Heart left ventricle (tissue), 16 donors: ENCODE measurements around the gene P2RX6. TPM values are rescaled to one million over a fixed set of nuclear protein-coding genes. Genes with fewer than 3 reads are reported as not detected.

Experiments used
- ATAC-seq, 4 donors: fragments of 200-7000 bp; cut with Tn5 transposase; one replicate each; pipeline ENCODE4 v1.9.1; 2020 to 2022; ENCODE audit warnings: moderate library complexity in 4 of 4, mild to moderate bottlenecking in 3 of 4, moderate number of reproducible peaks in 1 of 4
- DNase-seq, 5 donors: peaks; one replicate each; pipeline ENCODE4 v3.0.0-alpha.2; 2020
- H3K27ac ChIP-seq, 12 donors: fragments of 200-600 bp; sonication (generic) in 4 of 12; one replicate each; pipeline versions ENCODE4 v1.5.0 to v1.8.0; 2016 to 2022; ENCODE audit warnings: mild to moderate bottlenecking in 2 of 12
- H3K27me3 ChIP-seq, 9 donors: fragments of 200-600 bp; sonication (generic) in 2 of 9; one replicate each; pipeline versions ENCODE4 v1.5.1 to v1.8.0; 2016 to 2022; ENCODE audit warnings: mild to moderate bottlenecking in 3 of 9
- H3K36me3 ChIP-seq, 9 donors: fragments of 200-600 bp; sonication (generic) in 2 of 9; one replicate each; pipeline versions ENCODE4 v1.5.0 to v1.8.0; 2018 to 2022; ENCODE audit warnings: mild to moderate bottlenecking in 2 of 9
- H3K4me1 ChIP-seq, 12 donors: fragments of 200-600 bp; sonication (generic) in 4 of 12; one replicate each; pipeline versions ENCODE4 v1.5.0 to v1.8.0; 2016 to 2022; ENCODE audit warnings: mild to moderate bottlenecking in 3 of 12
- H3K4me3 ChIP-seq, 12 donors: fragments of 200-600 bp; sonication (generic) in 4 of 12; one replicate each; pipeline versions ENCODE4 v1.5.0 to v1.8.0; 2017 to 2022; ENCODE audit warnings: mild to moderate bottlenecking in 9 of 12, moderate library complexity in 4 of 12
- H3K9me3 ChIP-seq, 12 donors: fragments of 200-600 bp; sonication (generic) in 4 of 12; one replicate each; pipeline versions ENCODE4 v1.5.0 to v1.8.0; 2016 to 2022; ENCODE audit warnings: mild to moderate bottlenecking in 1 of 12
- CTCF ChIP-seq, 12 donors: fragments of 200-600 bp; sonication (generic) in 4 of 12; IDR thresholded peaks; one replicate each; pipeline versions ENCODE4 v1.5.0 to v1.8.0; 2018 to 2022; ENCODE audit warnings: antibody characterized with exemption in 12 of 12, mild to moderate bottlenecking in 5 of 12
- POLR2A ChIP-seq, 2 donors: fragments of 450-650 bp; IDR thresholded peaks; one replicate each; pipeline ENCODE4 v1.6.1; 2017; ENCODE audit warnings: antibody characterized with exemption in 2 of 2, mild to moderate bottlenecking in 2 of 2, moderate library complexity in 2 of 2
- WGBS, 4 donors: extraction: QIAGEN DNeasy Blood & Tissue Kit in 2 of 4; methylation state at CpG; one replicate each; pipeline versions ENCODE4 v1.1.5 to v1.1.7; 2013 to 2018; 5-methylcytosine and 5-hydroxymethylcytosine counted together
- intact Hi-C, 10 donors: fragments of 100-400 bp; cut with DNase I; formaldehyde crosslinking; loops; one replicate each; pipeline versions ENCODE4 v1.11.1 to v1.14.2; 2022
- polyA plus RNA-seq, 2 donors: library from polyadenylated mRNA; stranded (reverse); fragments of 200-250 nt; gene quantifications; one replicate each; pipeline ENCODE4 v1.2.3, GENCODE V29; 2013
- total RNA-seq, 9 donors: library from RNA; depleted of rRNA in 2 of 9; stranded (reverse); fragments of >200 nt in 2 of 9; fragmentation: NEBNext Ultra II Directional in 3 of 9; extraction: Animal tissue kit (Norgen Biotek cat#: 25700) in 3 of 9; gene quantifications; one replicate each; pipeline versions ENCODE4 v1.1.0 to v1.2.4, GENCODE V29; 2016 to 2023
- donor health status: ischemic (EF 13 %, LVEDD 7.1; RV severe dilation, severe dysfunction).
- donor health status: healthy with polysubstance abuse.
- donor health status: DM: no; HTN: yes; CAD: no.
- donor health status: DM: no; HTN: no; CAD: no.
- donor health status: ischemic (EF 25% LVEDD 6.9; RV normal size, moderate dysfunction).
- donor health status: ischemic (EF 25% LVEDD 5.7; RV mildly dilated, moderate dysfunction).
- donor health status: healthy.
- donor health status: DM: yes; HTN: yes; CAD: no.
- donor health status: ischemic (EF 35%, LVEDD 5.7; RV mildly dilated, moderate dysfunction).
- donor health status: nonischemic (EF 11% LVEDD 7.7; RV severe dilation, severe dysfunction).
- donor health status: DM: yes; HTN: yes; CAD: no.
- donor health status: PGD.
- donor health status: ischemic (EF 29% LVEDD 5.4; RV normal size, mild dysfunction).
- donor health status: nonischemic (EF 23%, LVEDD 6.1; RV moderate dilation, normal function).

The P2RX6 gene
- total and polyA plus RNA-seq, 11 donors, result 0.06 to 4.8 (median 1.5) TPM

GRCh38 chr22:20980523-20980922, 34.4 kb upstream of the P2RX6 start:
- intact Hi-C loops, result loop anchor here in 3 of 10 donors (2.0 to 10.0 kb wide), 7 partner anchors 20 to 126 kb away; partner anchors contain the start of genes CRKL (in 1 of the 3), PI4KA (in 1 of the 3) and SNAP29 (in 1 of the 3)
- Histone ChIP-seq H3K4me3 (no peak overlapping the region), H3K4me1 (peaks cover 7 to 39% (median 25%) of the 10 kb centered on the region in 12 donors), H3K36me3 (peaks cover 0 to 17% (median 6%) of the 10 kb centered on the region in 9 donors), H3K27me3 (peaks cover 0 to 3% (median 0%) of the 10 kb centered on the region in 9 donors), H3K27ac (peak overlapping the region in 1 of 12 donors; percentile 94), H3K9me3 (peaks cover 0 to 13% (median 2%) of the 10 kb centered on the region in 12 donors)
- no peak for TF ChIP-seq POLR2A (IDR thresholded peaks at IDR 0.05)
- ATAC-seq, result no peak
- no peak for DNase-seq
- 88 to 94% (median 91%) methylated on average over 4 of the region's 4 CpGs for WGBS, 4 donors

GRCh38 chr22:20980938-20981722, 33.8 kb upstream of the P2RX6 start:
- DNase-seq, result no peak
- Histone ChIP-seq H3K9me3 (peaks cover 0 to 13% (median 2%) of the 10 kb centered on the region in 12 donors), H3K27me3 (peaks cover 0 to 3% (median 0%) of the 10 kb centered on the region in 9 donors), H3K36me3 (peaks cover 0 to 23% (median 10%) of the 10 kb centered on the region in 9 donors), H3K27ac (peak overlapping the region; percentile 22 to 96 (median 94)), H3K4me1 (peaks cover 7 to 39% (median 25%) of the 10 kb centered on the region in 12 donors), H3K4me3 (peak overlapping the region; percentile 65 to 99 (median 88))
- TF ChIP-seq POLR2A (IDR thresholded peaks at IDR 0.05), result no peak
- no peak for TF ChIP-seq CTCF (IDR thresholded peaks at IDR 0.05)
- no peak for ATAC-seq
- intact Hi-C loops, result loop anchor here in 3 of 10 donors (2.0 to 10.0 kb wide), 7 partner anchors 20 to 126 kb away; partner anchors contain the start of genes CRKL (in 1 of the 3), PI4KA (in 1 of the 3) and SNAP29 (in 1 of the 3)
- 65 to 81% (median 70%) methylated on average over 10 of the region's 10 CpGs for WGBS, 4 donors

GRCh38 chr22:20981787-20982562, 33.0 kb upstream of the P2RX6 start, which contains the start of gene LZTR1:
LZTR1 (plus strand) TSS chr22:20982297; CDS start chr22:20982372, 75 bp downstream.
- peak within 1 kb of the TSS; percentile 22 to 96 (median 94) for H3K27ac ChIP-seq
- peaks cover 7 to 39% (median 25%) of the 10 kb centered on the region in 12 donors for H3K4me1 ChIP-seq
- peak; percentile 87 to 96 (median 95) for ATAC-seq
- H3K9me3 ChIP-seq, result peaks cover 0 to 13% (median 2%) of the 10 kb centered on the region in 12 donors
- H3K4me3 ChIP-seq, result peak within 1 kb of the TSS; percentile 65 to 99 (median 88)
- peaks cover 0 to 30% (median 16%) of the 10 kb centered on the region in 9 donors for H3K36me3 ChIP-seq
- 0 to 1% (median 1%) methylated on average over 19 to 87 of the region's 87 CpGs for WGBS, 4 donors
- intact Hi-C loops, result loop anchor here in 3 of 10 donors (1.0 to 10.0 kb wide), 8 partner anchors 19 to 127 kb away; partner anchors contain the start of genes CRKL (in 1 of the 3), PI4KA (in 1 of the 3) and SNAP29 (in 1 of the 3)
- TF ChIP-seq CTCF (IDR thresholded peaks at IDR 0.05), result peak; percentile 38 to 83 (median 60)
- peak in 1 of 2 donors; percentile 90 for TF ChIP-seq POLR2A (IDR thresholded peaks at IDR 0.05)
- peak; percentile 86 to 91 (median 88) for DNase-seq
- peaks cover 0 to 3% (median 0%) of the 10 kb centered on the region in 9 donors for H3K27me3 ChIP-seq

- Histone ChIP-seq H3K4me1 (peaks cover 7 to 39% (median 25%) of the 10 kb centered on the region in 12 donors), H3K9me3 (peaks cover 0 to 13% (median 2%) of the 10 kb centered on the region in 12 donors), H3K36me3 (peaks cover 0 to 36% (median 22%) of the 10 kb centered on the region in 9 donors), H3K4me3 (peak overlapping the region; percentile 65 to 99 (median 88)), H3K27ac (peak overlapping the region in 11 of 12 donors; percentile 90 to 96 (median 94)), H3K27me3 (peaks cover 0 to 3% (median 0%) of the 10 kb centered on the region in 9 donors)
- WGBS, 4 donors, result 0 to 2% (median 1%) methylated on average over 9 to 12 of the region's 12 CpGs
- DNase-seq (no peak), ATAC-seq (peak in 2 of 4 donors; percentile 11 to 16)
- intact Hi-C loops, result loop anchor here in 3 of 10 donors (1.0 to 10.0 kb wide), 7 partner anchors 35 to 128 kb away; partner anchors contain the start of genes CRKL (in 1 of the 3), PI4KA (in 1 of the 3) and SNAP29 (in 1 of the 3)
- no peak for TF ChIP-seq POLR2A (IDR thresholded peaks at IDR 0.05)
Measured at GRCh38 chr22:20982563-20982882, 32.4 kb upstream of the P2RX6 start.
